Keratinocyte (primary cell): ENCODE data around the gene CCDC28B.
A peak's percentile ranks its signal among the peaks of the same experiment; 100 is the strongest.

Experiments
- EZH2 ChIP-seq: IDR thresholded peaks from one replicate; pipeline ENCODE4 v1.6.1; 2012; ENCODE audit warnings: inconsistent platforms, mild to moderate bottlenecking, low read length, moderate library complexity
- TF ChIP-seq, protein P1 (sequence below), 3 experiments: IDR thresholded peaks in 1 of 3; conservative IDR thresholded peaks in 1 of 3; optimal IDR thresholded peaks in 1 of 3; 2 replicates in 2 of 3; 3 replicates in 1 of 3; pipeline versions ENCODE3 to v1.5.1; 2011; ENCODE audit warnings: low read length in 3 of 3, mild to moderate bottlenecking in 3 of 3, moderate library complexity in 2 of 3, control low read depth in 1 of 3, inconsistent platforms in 1 of 3; ENCODE audit not compliant: insufficient read depth in 2 of 3; ENCODE audit errors: extremely low read depth in 1 of 3

DNA sequence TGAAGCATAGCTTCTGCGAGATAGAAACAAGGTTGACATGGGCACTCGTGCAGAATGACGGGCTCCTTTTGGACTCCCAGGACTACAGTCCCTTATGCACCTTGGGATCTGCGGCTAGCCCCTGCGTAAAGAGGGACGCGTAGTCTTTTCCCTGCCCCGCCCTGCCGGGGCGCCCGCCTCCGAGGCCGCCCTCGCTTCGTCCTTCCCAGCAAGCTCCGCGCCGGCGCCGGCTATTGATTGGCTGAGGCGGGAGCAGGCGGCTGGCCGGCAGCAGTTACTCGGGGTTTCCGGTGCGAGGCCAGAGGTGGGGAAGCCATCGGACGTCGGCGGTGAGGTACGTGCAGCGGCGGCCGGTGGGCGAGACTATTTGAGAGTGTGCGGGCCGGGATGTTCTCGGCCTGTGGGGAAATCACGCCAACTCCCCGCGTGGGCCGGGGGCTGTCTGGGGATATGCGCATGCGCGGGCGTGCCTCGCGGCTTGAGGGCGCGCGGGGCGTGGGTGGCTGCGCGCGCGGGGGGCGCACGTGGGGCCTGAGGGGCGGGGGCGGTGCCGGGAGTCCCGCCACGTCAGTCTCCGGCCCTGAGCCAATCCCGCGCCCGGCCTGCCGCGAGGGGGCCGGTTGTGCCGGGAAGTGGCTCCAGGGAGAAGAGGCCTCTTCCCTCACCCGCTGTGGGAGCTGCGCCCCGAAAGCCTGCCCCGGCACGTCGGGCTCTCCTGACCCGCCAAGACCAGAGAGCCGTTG lies 20.8 kb upstream of the CCDC28B start, which contains the start of gene TXLNA:
- TF ChIP-seq, protein P1, sequence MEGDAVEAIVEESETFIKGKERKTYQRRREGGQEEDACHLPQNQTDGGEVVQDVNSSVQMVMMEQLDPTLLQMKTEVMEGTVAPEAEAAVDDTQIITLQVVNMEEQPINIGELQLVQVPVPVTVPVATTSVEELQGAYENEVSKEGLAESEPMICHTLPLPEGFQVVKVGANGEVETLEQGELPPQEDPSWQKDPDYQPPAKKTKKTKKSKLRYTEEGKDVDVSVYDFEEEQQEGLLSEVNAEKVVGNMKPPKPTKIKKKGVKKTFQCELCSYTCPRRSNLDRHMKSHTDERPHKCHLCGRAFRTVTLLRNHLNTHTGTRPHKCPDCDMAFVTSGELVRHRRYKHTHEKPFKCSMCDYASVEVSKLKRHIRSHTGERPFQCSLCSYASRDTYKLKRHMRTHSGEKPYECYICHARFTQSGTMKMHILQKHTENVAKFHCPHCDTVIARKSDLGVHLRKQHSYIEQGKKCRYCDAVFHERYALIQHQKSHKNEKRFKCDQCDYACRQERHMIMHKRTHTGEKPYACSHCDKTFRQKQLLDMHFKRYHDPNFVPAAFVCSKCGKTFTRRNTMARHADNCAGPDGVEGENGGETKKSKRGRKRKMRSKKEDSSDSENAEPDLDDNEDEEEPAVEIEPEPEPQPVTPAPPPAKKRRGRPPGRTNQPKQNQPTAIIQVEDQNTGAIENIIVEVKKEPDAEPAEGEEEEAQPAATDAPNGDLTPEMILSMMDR (optimal IDR thresholded peaks at IDR 0.05 in 1 of 3, IDR thresholded peaks at IDR 0.05 in 1 of 3, conservative IDR thresholded peaks at IDR 0.05 in 1 of 3; ENCODE audit: extremely low read depth in 1 of 3, insufficient read depth in 2 of 3, low read length in 3 of 3) = peak in 2 of 3 experiments; percentile 9 to 18
- no peak for TF ChIP-seq EZH2
